HUDEP-2 (cell line): Measurements from ENCODE around the gene KCNK2.
"Not testable (repeated sequence)": the region's sequence is repeated elsewhere in the genome, so short reads cannot be mapped to it uniquely, and the experiment has no call there.

ENCODE experiments used
- DNase-seq, 76 experiments: peaks; one replicate each; lab custom pipeline; 2025; ENCODE audit not compliant: unreplicated experiment in 76 of 76; lab: John Stamatoyannopoulos, UW

The KCNK2 gene

GRCh38 chr1:215147024-215147423, 64.5 kb downstream of the KCNK2 start:
- no peak for DNase-seq

GRCh38 chr1:215151841-215152549, 69.5 kb downstream of the KCNK2 start:
- DNase-seq, result no peak

- no peak for DNase-seq
These were observed 73.7 kb downstream of the KCNK2 start for GRCh38 chr1:215156232-215156631.

- DNase-seq, result no peak
These were observed 77.8 kb downstream of the KCNK2 start for GRCh38 chr1:215160351-215160750.

GRCh38 chr1:215163144-215163543, 80.6 kb downstream of the KCNK2 start:
- not testable (repeated sequence) for DNase-seq

- DNase-seq, result no peak
These were observed 84.3 kb downstream of the KCNK2 start for GRCh38 chr1:215166886-215167285.

- peak in 2 of 76 experiments; percentile 1 to 12 for DNase-seq
These were observed 99.0 kb downstream of the KCNK2 start for GRCh38 chr1:215181518-215181917.

GRCh38 chr1:215185067-215185620, 102.6 kb downstream of the KCNK2 start:
- DNase-seq, result no peak

- DNase-seq, result no peak
These were observed 105.9 kb downstream of the KCNK2 start for GRCh38 chr1:215188302-215188950.

- DNase-seq, result no peak
These were observed 109.8 kb downstream of the KCNK2 start for GRCh38 chr1:215192306-215192705.

GRCh38 chr1:215198021-215198420, 115.5 kb downstream of the KCNK2 start:
- DNase-seq, result no peak

GRCh38 chr1:215200121-215200520, 117.6 kb downstream of the KCNK2 start:
- no peak for DNase-seq

GRCh38 chr1:215201283-215201682, 118.7 kb downstream of the KCNK2 start:
- no peak for DNase-seq

- no peak for DNase-seq
These were observed 120.3 kb downstream of the KCNK2 start for GRCh38 chr1:215202868-215203267.

GRCh38 chr1:215210167-215210566, 127.6 kb downstream of the KCNK2 start:
- DNase-seq, result no peak

GRCh38 chr1:215215846-215216245, 133.3 kb downstream of the KCNK2 start:
- DNase-seq, result no peak

GRCh38 chr1:215219372-215219771, 136.8 kb downstream of the KCNK2 start:
- no peak for DNase-seq

- DNase-seq, result no peak
These were observed 137.8 kb downstream of the KCNK2 start for GRCh38 chr1:215220346-215220745.

- DNase-seq, result no peak
These were observed 144.2 kb downstream of the KCNK2 start for GRCh38 chr1:215226757-215227156.

GRCh38 chr1:215228193-215228592, 145.7 kb downstream of the KCNK2 start:
- DNase-seq, result no peak

GRCh38 chr1:215241451-215241850, 158.9 kb downstream of the KCNK2 start:
- no peak for DNase-seq
